HFFc6 (cell line): ENCODE data around the gene NPTN. TPM values are rescaled to one million over a fixed set of nuclear protein-coding genes. Genes with fewer than 3 reads are reported as not detected.
A peak's percentile ranks its signal among the peaks of the same experiment; 100 is the strongest.

Experiments
- DNase-seq: peaks from one replicate; pipeline ENCODE4 v3.0.0-alpha.2; 2018
- H3K27ac Mint-ChIP-seq: 2 replicates; pipeline ENCODE4 v1.8.0; 2020; ENCODE audit warnings: mild to moderate bottlenecking, mixed read lengths
- H3K27me3 Mint-ChIP-seq: 2 replicates; pipeline ENCODE4 v1.8.0; 2021; ENCODE audit warnings: mild to moderate bottlenecking, moderate library complexity, mixed read lengths; ENCODE audit not compliant: insufficient read depth
- H3K36me3 Mint-ChIP-seq: 2 replicates; pipeline ENCODE4 v1.8.0; 2021; ENCODE audit warnings: low read depth, mixed read lengths
- H3K4me1 Mint-ChIP-seq: 2 replicates; pipeline ENCODE4 v1.8.0; 2020; ENCODE audit warnings: low read depth, mixed read lengths
- H3K4me3 Mint-ChIP-seq: 2 replicates; pipeline ENCODE4 v1.8.0; 2020; ENCODE audit warnings: mild to moderate bottlenecking, moderate library complexity, mixed read lengths
- H3K9me3 Mint-ChIP-seq: 2 replicates; pipeline ENCODE4 v1.8.0; 2020; ENCODE audit warnings: mild to moderate bottlenecking, mixed read lengths
- CTCF ChIP-seq: fragments of 200-600 bp; sonication (generic); IDR thresholded peaks from 2 replicates; pipeline ENCODE4 v1.5.0; 2021; ENCODE audit warnings: antibody characterized with exemption, mild to moderate bottlenecking
- total RNA-seq, 6 experiments: library from RNA; stranded (reverse); fragmentation: NEBNext Ultra II Directional; extraction: Animal tissue kit (Norgen Biotek cat#: 25700); gene quantifications; 2 replicates in 1 of 6; 3 replicates in 5 of 6; pipeline ENCODE4 v1.2.3, GENCODE V29; 2021

NPTN gene
- total RNA-seq, 6 experiments from 2014 or later = 183 to 215 (median 204) TPM

- no peaks in the 10 kb centered on the region for H3K9me3 Mint-ChIP-seq
- no peak for DNase-seq
- peaks cover 9% of the 10 kb centered on the region; the same call in 1 of the 2 replicates for H3K36me3 Mint-ChIP-seq
- H3K4me3 Mint-ChIP-seq = no peak overlapping the region
- peak overlapping the region; percentile 12; the same call in 1 of the 2 replicates for H3K27ac Mint-ChIP-seq
- no peaks in the 10 kb centered on the region; the same call in 1 of the 2 replicates for H3K27me3 Mint-ChIP-seq
- TF ChIP-seq CTCF = no peak
- peaks cover 53% of the 10 kb centered on the region for H3K4me1 Mint-ChIP-seq
Measured at GRCh38 chr15:73605759-73606436, 27.3 kb downstream of the NPTN start.

- Mint-ChIP-seq H3K36me3 (peaks cover 9% of the 10 kb centered on the region; the same call in 1 of the 2 replicates), H3K4me1 (peaks cover 40% of the 10 kb centered on the region), H3K4me3 (no peak overlapping the region), H3K27ac (no peak overlapping the region), H3K27me3 (no peaks in the 10 kb centered on the region; the same call in 1 of the 2 replicates), H3K9me3 (no peaks in the 10 kb centered on the region)
- no peak for DNase-seq
- no peak for TF ChIP-seq CTCF
Measured at GRCh38 chr15:73604477-73604876, 28.7 kb downstream of the NPTN start.

- Mint-ChIP-seq H3K27ac (no peak overlapping the region), H3K4me1 (peaks cover 38% of the 10 kb centered on the region)
Measured at GRCh38 chr15:73602992-73603391, 30.2 kb downstream of the NPTN start.

GRCh38 chr15:73602446-73602843 lies 30.7 kb downstream of the NPTN start:
- Mint-ChIP-seq H3K4me1 (peaks cover 35% of the 10 kb centered on the region), H3K27ac (no peak overlapping the region), H3K36me3 (peaks cover 9% of the 10 kb centered on the region; the same call in 1 of the 2 replicates), H3K9me3 (no peaks in the 10 kb centered on the region), H3K27me3 (no peaks in the 10 kb centered on the region; the same call in 1 of the 2 replicates), H3K4me3 (no peak overlapping the region)
- TF ChIP-seq CTCF = no peak
- no peak for DNase-seq

More at GRCh38 chr15:73602992-73603391, 30.2 kb downstream of the NPTN start:
- DNase-seq = no peak
- no peak for TF ChIP-seq CTCF
- peaks cover 9% of the 10 kb centered on the region; the same call in 1 of the 2 replicates for H3K36me3 Mint-ChIP-seq
- H3K9me3 Mint-ChIP-seq = no peaks in the 10 kb centered on the region
- no peak overlapping the region for H3K4me3 Mint-ChIP-seq
- H3K27me3 Mint-ChIP-seq = no peaks in the 10 kb centered on the region; the same call in 1 of the 2 replicates

GRCh38 chr15:73601451-73602445 lies 31.4 kb downstream of the NPTN start:
- no peak for TF ChIP-seq CTCF
- Mint-ChIP-seq H3K4me1 (peaks cover 29% of the 10 kb centered on the region), H3K27me3 (no peaks in the 10 kb centered on the region; the same call in 1 of the 2 replicates), H3K27ac (no peak overlapping the region), H3K9me3 (no peaks in the 10 kb centered on the region), H3K36me3 (peaks cover 9% of the 10 kb centered on the region; the same call in 1 of the 2 replicates), H3K4me3 (no peak overlapping the region)
- peak; percentile 48 for DNase-seq
